Spleen (tissue), 7 donors: ENCODE data around the gene RRBP1.

Source experiments
- CTCF ChIP-seq, 11 experiments: fragments of 200-600 bp in 7 of 11; fragments of 450-650 bp in 4 of 11; sonication (generic) in 4 of 11; IDR thresholded peaks in 8 of 11; conservative IDR thresholded peaks in 3 of 11; 1 replicate in 7 of 11; 2 replicates in 4 of 11; pipeline versions ENCODE4 v1.4.0 to v1.8.0; 2016 to 2021; ENCODE audit warnings: antibody characterized with exemption in 11 of 11, inconsistent platforms in 4 of 11, mild to moderate bottlenecking in 1 of 11
- POLR2AphosphoS5 ChIP-seq, 3 donors: sonication (generic); formaldehyde crosslinking; IDR thresholded peaks; one replicate each; pipeline ENCODE4 v1.5.1; 2017; ENCODE audit warnings: antibody characterized with exemption in 3 of 3
- donor health status: DM: no; HTN: no; CAD: no; lungs with moderate emphysema.
- donor health status: DM: no; HTN: no; CAD: no.
- donor health status: DM: no; HTN: no; CAD: no.

DNA sequence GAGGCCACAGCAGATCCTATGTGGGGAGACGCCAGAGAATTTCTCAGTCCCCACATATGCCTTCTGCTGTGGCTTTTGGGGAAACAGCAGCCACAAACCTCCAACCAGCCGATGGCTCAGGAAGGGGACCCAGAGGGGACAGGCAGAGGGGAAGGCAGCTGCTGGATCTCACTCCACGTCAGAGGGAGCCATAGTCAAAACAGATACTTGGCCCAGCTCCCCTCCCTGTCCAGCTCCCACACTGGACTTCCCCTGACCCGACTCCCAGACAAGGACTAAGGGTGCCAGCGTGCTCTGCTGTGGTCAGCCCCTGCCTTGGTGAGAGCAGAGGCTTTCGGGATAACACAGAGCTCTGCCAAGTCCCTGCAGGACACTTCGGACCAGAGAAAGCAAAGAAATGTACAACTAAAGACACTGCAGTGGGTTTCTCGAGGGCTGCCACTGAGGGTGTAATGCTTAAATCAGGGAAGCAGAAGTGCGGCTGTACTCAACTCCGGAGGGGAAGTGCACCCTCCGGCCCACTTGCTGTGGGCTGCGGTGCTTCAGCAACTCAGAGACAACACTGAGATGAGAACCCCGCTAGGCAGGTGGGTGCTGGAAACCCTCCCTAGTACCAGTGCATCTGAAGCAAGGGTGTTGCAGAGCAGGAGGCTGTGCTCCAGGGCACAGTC, 47.2 kb downstream of the RRBP1 start:
- TF ChIP-seq CTCF (IDR thresholded peaks at IDR 0.05 in 8 of 11, conservative IDR thresholded peaks at IDR 0.05 in 3 of 11) (no peak), POLR2AphosphoS5 (IDR thresholded peaks at IDR 0.05) (peak in 2 of 3 donors; percentile 67 to 70)
